Subcutaneous adipose tissue (tissue), 4 donors: Measurements from ENCODE around the gene RXRA. TPM values are rescaled to one million over a fixed set of nuclear protein-coding genes. Genes with fewer than 3 reads are reported as not detected.

Experiments used
- total RNA-seq, 4 donors: library from RNA; depleted of rRNA; stranded (reverse); fragments of >200 nt; gene quantifications; one replicate each; pipeline ENCODE4 v1.1.0, GENCODE V29; 2016
- TF ChIP-seq, protein P1 (sequence below): fragments of 450-650 bp; IDR thresholded peaks from one replicate; pipeline ENCODE4 v1.5.1; 2016; ENCODE audit warnings: low read depth, mild to moderate bottlenecking, control low read depth, antibody characterized with exemption, moderate library complexity

The RXRA gene
- total RNA-seq, 4 donors from 2014 or later = 39.1 to 141 (median 53.6) TPM

DNA sequence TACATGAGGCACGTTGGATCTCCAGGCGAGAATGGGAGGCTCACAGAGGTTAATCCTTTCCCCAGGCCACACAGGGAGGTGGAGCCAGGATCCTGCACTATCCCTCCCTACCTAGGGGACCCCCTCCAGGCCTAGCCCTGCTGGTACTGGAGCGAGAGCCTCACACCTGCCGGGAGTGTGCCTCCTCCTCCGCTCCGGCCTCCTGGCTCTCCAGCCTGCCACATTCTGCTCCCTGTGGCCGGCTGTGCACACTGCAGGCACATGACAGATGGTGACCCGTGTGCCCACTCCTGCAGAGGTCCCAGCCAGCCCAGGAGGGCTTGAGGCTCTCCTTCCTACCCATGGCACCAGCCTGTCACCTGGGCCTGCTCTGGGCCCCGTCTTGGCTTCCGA lies 93.4 kb downstream of the RXRA start:
- TF ChIP-seq, protein P1, sequence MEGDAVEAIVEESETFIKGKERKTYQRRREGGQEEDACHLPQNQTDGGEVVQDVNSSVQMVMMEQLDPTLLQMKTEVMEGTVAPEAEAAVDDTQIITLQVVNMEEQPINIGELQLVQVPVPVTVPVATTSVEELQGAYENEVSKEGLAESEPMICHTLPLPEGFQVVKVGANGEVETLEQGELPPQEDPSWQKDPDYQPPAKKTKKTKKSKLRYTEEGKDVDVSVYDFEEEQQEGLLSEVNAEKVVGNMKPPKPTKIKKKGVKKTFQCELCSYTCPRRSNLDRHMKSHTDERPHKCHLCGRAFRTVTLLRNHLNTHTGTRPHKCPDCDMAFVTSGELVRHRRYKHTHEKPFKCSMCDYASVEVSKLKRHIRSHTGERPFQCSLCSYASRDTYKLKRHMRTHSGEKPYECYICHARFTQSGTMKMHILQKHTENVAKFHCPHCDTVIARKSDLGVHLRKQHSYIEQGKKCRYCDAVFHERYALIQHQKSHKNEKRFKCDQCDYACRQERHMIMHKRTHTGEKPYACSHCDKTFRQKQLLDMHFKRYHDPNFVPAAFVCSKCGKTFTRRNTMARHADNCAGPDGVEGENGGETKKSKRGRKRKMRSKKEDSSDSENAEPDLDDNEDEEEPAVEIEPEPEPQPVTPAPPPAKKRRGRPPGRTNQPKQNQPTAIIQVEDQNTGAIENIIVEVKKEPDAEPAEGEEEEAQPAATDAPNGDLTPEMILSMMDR = no peak

DNA sequence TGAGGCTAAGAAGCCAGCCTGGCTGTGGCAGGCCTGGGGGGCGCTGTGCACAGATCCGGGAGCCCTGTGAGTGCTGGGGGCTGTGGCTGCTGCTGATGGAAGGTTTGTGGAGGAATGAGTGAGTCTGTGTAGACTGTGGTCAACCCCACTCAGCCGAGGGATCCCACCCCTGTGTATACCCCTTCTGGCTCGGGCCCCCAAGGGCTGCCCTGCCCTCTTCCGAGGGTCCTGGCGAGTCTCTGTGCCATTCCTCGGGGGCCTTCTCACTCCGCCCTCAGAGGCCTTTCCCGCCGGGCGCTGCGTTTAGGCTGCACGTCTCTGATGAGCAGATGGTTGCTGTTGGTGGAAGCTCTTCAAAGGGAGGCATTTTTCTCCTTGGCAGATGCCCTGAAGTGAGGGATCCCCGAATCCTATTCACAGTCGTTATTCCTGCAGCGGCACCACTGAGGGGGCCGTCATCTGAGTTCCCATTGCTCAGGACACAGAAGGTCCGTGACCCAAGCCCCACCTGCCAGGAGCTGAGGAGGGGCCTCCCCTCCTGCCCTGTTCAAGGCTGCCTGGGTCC lies 94.1 kb downstream of the RXRA start:
- TF ChIP-seq, protein P1 = no peak

- TF ChIP-seq, protein P1 = no peak
Measured at GRCh38 chr9:134420974-134421432, 94.7 kb downstream of the RXRA start.

DNA sequence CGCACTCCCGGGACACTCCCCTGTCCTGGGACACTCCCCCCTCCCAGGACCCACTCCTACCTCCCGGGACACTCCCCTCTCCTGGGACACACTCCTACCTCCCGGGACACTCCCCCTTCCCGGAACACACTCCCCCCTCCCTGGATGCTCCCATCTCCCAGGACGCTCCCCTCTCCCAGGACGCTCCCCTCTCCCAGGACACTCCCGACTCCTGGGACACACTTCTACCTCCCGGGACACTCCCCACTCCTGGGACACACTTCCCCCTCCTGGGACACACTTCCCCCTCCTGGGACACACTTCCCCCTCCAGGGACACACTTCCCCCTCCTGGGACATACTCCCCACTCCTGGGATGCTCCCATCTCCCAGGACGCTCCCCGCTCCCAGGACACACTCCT lies 95.6 kb downstream of the RXRA start:
- TF ChIP-seq, protein P1 = no peak

DNA sequence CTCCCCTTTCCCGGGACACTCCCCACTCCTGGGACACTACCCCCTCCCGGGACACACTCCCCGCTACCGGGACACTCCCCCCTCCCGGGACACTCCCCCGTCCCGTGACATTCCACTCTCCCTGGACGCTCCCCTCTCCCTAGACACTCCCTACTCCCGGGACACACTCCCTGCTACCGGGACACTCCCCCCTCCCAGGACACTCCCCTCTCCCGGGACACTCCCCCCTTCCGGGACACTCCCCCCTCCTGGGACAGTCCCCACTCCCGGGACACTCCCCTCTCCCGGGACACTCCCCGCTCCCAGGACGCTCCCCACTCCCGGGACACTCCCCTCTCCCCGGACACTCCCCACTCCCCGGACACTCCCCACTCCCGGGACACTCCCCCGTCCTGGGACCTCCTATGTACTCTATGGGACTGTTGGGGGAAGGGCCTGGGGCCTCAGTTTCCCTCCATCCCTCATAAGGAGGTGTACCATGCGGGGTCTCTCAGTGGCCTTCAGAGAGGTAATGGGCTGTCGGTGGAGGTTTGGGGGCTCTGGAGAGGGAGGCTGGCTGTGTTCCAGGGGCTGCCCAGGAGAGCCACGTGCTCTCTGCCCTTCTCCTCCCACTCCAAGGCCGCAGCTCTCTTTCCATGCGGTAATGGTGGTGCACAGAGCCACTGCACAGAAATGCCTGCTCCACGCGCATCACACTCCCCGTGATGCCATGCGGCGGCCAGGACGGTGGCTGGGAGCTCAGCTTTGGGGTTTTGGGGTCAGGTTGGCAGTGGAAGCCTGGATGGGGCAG lies 96.2 kb downstream of the RXRA start:
- TF ChIP-seq, protein P1 = no peak

GRCh38 chr9:134423166-134423565 lies 96.9 kb downstream of the RXRA start:
- TF ChIP-seq, protein P1 = no peak

DNA sequence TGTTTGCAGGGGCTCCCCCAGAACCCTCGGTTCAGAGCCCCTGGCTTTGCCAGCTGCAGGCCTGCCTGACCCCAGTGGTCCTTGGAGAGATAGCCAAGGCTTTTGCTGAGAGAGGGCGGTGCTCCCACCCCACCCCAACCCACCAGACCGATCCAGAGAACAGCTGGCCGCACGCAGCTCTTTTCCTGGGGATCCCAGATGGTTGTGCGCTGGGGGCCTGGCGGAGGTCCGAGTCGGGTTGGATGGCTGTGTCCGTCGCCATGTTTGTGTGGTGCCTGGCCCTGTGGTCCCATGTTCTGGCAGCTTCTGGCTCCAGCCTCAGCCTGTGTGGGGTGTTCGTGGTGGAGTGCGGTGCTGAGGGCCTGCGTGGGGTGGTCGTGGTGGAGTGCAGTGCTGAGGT lies 97.5 kb downstream of the RXRA start:
- TF ChIP-seq, protein P1 = no peak
